HS-5 (cell line): Measurements from ENCODE around the gene SMC1A.

Experiments used
- DNase-seq: peaks from one replicate; pipeline ENCODE4 v3.0.0-alpha.2; 2012; ENCODE audit warnings: low read depth

Gene SMC1A

GRCh38 chrX:53340852-53341645 lies 81.4 kb downstream of the SMC1A start:
- DNase-seq: no peak

- DNase-seq: no peak
Observed at GRCh38 chrX:53337101-53337500, 85.4 kb downstream of the SMC1A start.

- DNase-seq: no peak
Observed at GRCh38 chrX:53333853-53334252, 88.6 kb downstream of the SMC1A start.

GRCh38 chrX:53332204-53332603 lies 90.2 kb downstream of the SMC1A start:
- DNase-seq: no peak

GRCh38 chrX:53330331-53330730 lies 92.1 kb downstream of the SMC1A start:
- DNase-seq: no peak

- DNase-seq: no peak
Observed at GRCh38 chrX:53324803-53325202, 97.7 kb downstream of the SMC1A start.
